ENCODE measurements around the gene TJP2. TPM values are rescaled to one million over a fixed set of nuclear protein-coding genes. Genes with fewer than 3 reads are reported as not detected.
A peak's percentile ranks its signal among the peaks of the same experiment; 100 is the strongest.

The TJP2 gene
- total RNA-seq, 4 donors from 2014 or later = 96.3 to 240 (median 117) TPM

GRCh38 chr9:69145144-69145715, 28.8 kb upstream of the TJP2 start:
- H3K4me3 ChIP-seq = no peak overlapping the region
- no peak for DNase-seq (ENCODE audit: low spot score in 2 of 2)
- WGBS = 77% methylated on average over 8 of the region's 8 CpGs

DNA sequence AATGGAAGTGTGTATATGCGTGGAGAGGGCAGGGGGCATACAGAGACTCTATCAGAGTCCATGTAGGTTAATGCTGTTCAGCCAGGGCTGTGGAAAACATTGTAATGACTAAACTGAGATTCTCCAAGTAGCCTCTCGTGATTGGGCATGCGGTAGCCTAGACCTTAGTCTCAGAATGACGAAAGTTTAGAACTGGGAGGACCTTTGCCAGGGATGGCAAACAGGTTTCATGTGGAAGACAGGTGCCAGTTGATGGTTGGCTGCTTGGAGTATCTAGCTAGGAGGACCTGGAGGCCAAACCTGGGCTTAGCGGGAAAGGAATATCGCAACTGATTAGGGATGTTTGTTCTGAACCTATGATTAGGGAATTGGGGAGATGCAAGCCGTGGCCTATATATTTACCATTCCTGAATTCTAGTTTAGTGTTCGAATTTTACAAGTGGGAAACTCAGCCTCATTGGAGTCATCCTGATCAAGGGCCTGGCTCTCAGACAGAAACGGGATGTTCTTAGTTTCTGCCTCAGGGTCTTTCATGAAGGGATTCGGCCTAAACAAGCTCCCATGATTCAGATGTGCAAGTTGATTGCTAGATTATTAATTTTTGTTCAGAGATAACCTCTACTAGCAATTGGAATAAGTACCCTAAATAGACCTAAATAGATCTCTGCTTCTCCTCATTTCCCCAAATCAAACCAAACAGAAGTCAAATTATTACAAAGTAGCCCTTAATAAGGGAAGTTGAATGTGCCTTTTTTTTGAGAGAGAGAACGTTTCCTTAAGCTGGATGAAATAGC, 26.8 kb upstream of the TJP2 start:
- H3K36me3 ChIP-seq = no peaks in the 10 kb centered on the region
- no peaks in the 10 kb centered on the region for H3K27me3 ChIP-seq
- TF ChIP-seq CTCF (IDR thresholded peaks at IDR 0.05) (no peak), POLR2AphosphoS5 (IDR thresholded peaks at IDR 0.05) (no peak), POLR2A (IDR thresholded peaks at IDR 0.05) (no peak), EP300 (IDR thresholded peaks at IDR 0.05) (no peak)
- no peak overlapping the region for H3K27ac ChIP-seq
- H3K4me1 ChIP-seq = peaks cover 4% of the 10 kb centered on the region
- WGBS = 80% methylated on average over 11 of the region's 11 CpGs
- no peak overlapping the region for H3K4me3 ChIP-seq
- DNase-seq (ENCODE audit: low spot score in 2 of 2) = no peak
- H3K9me3 ChIP-seq = no peaks in the 10 kb centered on the region

More at GRCh38 chr9:69145144-69145715, 28.8 kb upstream of the TJP2 start:
- Histone ChIP-seq H3K4me1 (peaks cover 4% of the 10 kb centered on the region), H3K27me3 (no peaks in the 10 kb centered on the region), H3K9me3 (no peaks in the 10 kb centered on the region), H3K27ac (no peak overlapping the region), H3K36me3 (no peaks in the 10 kb centered on the region)
- TF ChIP-seq EP300 (IDR thresholded peaks at IDR 0.05) = no peak
- TF ChIP-seq CTCF (IDR thresholded peaks at IDR 0.05) = no peak
- no peak for TF ChIP-seq POLR2A (IDR thresholded peaks at IDR 0.05)
- TF ChIP-seq POLR2AphosphoS5 (IDR thresholded peaks at IDR 0.05) = no peak

DNA sequence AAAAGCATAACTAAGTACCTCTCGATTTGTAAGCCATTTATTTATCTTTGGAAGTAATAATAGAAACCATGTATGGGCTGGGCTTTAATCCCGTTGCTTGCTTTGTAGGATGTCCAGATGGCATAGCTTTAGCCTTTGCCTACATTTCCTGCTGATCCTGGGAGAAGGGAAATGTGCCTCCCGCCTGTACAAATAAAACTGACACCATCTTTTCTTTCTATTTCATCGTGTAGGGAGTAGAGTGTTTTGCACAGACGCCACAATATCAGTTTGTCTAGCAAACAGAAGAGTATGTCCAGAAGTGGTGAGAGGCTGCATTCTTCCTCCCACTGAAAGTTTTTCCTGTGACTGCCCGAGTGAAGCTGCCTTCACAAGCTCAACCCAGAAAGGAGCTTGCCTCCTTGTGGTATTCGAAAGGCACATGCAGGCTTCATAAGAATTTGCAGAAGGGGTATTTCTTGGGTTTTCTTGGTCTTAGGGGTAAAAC, 24.7 kb upstream of the TJP2 start:
- Histone ChIP-seq H3K27me3 (no peaks in the 10 kb centered on the region), H3K36me3 (no peaks in the 10 kb centered on the region), H3K4me3 (no peak overlapping the region), H3K27ac (no peak overlapping the region), H3K9me3 (no peaks in the 10 kb centered on the region), H3K4me1 (peaks cover 4% of the 10 kb centered on the region)
- 53% methylated on average over 7 of the region's 7 CpGs for WGBS
- DNase-seq (ENCODE audit: low spot score in 2 of 2) = no peak
- TF ChIP-seq CTCF (IDR thresholded peaks at IDR 0.05) (peak in 1 of 2 donors; percentile 10), POLR2AphosphoS5 (IDR thresholded peaks at IDR 0.05) (no peak)

- H3K27me3 ChIP-seq = no peaks in the 10 kb centered on the region
- 95% methylated on average over 7 of the region's 7 CpGs for WGBS
- H3K27ac ChIP-seq = no peak overlapping the region
- H3K4me3 ChIP-seq = no peak overlapping the region
- DNase-seq (ENCODE audit: low spot score in 2 of 2) = peak in 1 of 2 donors; percentile 47
- H3K9me3 ChIP-seq = no peaks in the 10 kb centered on the region
- no peaks in the 10 kb centered on the region for H3K36me3 ChIP-seq
- TF ChIP-seq POLR2AphosphoS5 (IDR thresholded peaks at IDR 0.05) = no peak
- TF ChIP-seq CTCF (IDR thresholded peaks at IDR 0.05) = no peak
- no peak for TF ChIP-seq POLR2A (IDR thresholded peaks at IDR 0.05)
- no peak for TF ChIP-seq EP300 (IDR thresholded peaks at IDR 0.05)
- H3K4me1 ChIP-seq = peaks cover 5% of the 10 kb centered on the region
Measured at GRCh38 chr9:69151506-69151905, 22.6 kb upstream of the TJP2 start.

Measured in suprapubic skin (tissue), 4 donors.